IMR-90 (cell line): ENCODE data around the gene AHNAK. TPM values are rescaled to one million over a fixed set of nuclear protein-coding genes. Genes with fewer than 3 reads are reported as not detected.

ENCODE experiments used
- ATAC-seq: fragments of 200-7000 bp; cut with Tn5 transposase; 2 replicates; pipeline ENCODE4 v1.9.1; 2020; ENCODE audit warnings: low read depth, mild to moderate bottlenecking, moderate library complexity
- BruUV-seq: library from RNA; stranded (reverse); fragments of 400-500 nt; replicated peaks from 2 replicates; lab custom pipeline; 2021; lab: Mats Ljungman, UMichigan
- CTCF ChIA-PET: fragments of 300-600 bp; formaldehyde crosslinking; extraction: SDS; loops from one replicate; lab custom pipeline; 2021; ENCODE audit warnings: antibody characterized with exemption; lab: Yijun Ruan, JAX
- POLR2A ChIA-PET: fragments of 300-600 bp; sonication (Branson Sonifier 250); formaldehyde crosslinking; loops from one replicate; lab custom pipeline; 2022; ENCODE audit warnings: antibody characterized with exemption; ENCODE audit not compliant: unreplicated experiment; lab: Charles Lee
- DNase-seq: peaks from one replicate; pipeline ENCODE4 v3.0.0; 2013
- H2AFZ ChIP-seq: replicated peaks from 2 replicates; pipeline ENCODE3; 2013; ENCODE audit warnings: low read length, mild to moderate bottlenecking; ENCODE audit not compliant: poor library complexity
- H2AK5ac ChIP-seq: 2 replicates; pipeline ENCODE4 v1.6.1; 2013; ENCODE audit warnings: low read depth, low read length, inconsistent platforms
- H2AK9ac ChIP-seq: replicated peaks from 2 replicates; pipeline ENCODE3; 2013; ENCODE audit warnings: mild to moderate bottlenecking, low read depth, low read length, moderate library complexity; ENCODE audit not compliant: poor library complexity
- H2BK120ac ChIP-seq: 2 replicates; pipeline ENCODE4 v1.6.1; 2013; ENCODE audit warnings: low read depth, low read length, inconsistent platforms
- H2BK15ac ChIP-seq: 3 replicates; pipeline ENCODE4 v1.6.1; 2013; ENCODE audit warnings: low read depth, low read length, inconsistent platforms
- H2BK20ac ChIP-seq: 2 replicates; pipeline ENCODE4 v1.6.1; 2013; ENCODE audit warnings: low read depth, mild to moderate bottlenecking, inconsistent platforms, low read length, moderate library complexity
- H2BK5ac ChIP-seq: 2 replicates; pipeline ENCODE4 v1.6.1; 2013; ENCODE audit warnings: mild to moderate bottlenecking, low read depth, low read length, inconsistent platforms; ENCODE audit not compliant: poor library complexity, severe bottlenecking
- H3K14ac ChIP-seq: replicated peaks from 2 replicates; pipeline ENCODE4 v1.6.1; 2013; ENCODE audit warnings: low read depth, low read length, inconsistent platforms
- H3K18ac ChIP-seq: 2 replicates; pipeline ENCODE4 v1.6.1; 2013; ENCODE audit warnings: low read depth, low read length, control low read depth
- H3K23ac ChIP-seq: 2 replicates; pipeline ENCODE4 v1.6.1; 2013; ENCODE audit warnings: low read depth, low read length, inconsistent platforms
- H3K27ac ChIP-seq: 2 replicates; pipeline ENCODE4 v1.5.1; 2013; ENCODE audit warnings: mild to moderate bottlenecking, control low read depth, low read length; ENCODE audit not compliant: insufficient read depth
- H3K27me3 ChIP-seq: 2 replicates; pipeline ENCODE4 v1.6.1; 2013; ENCODE audit warnings: low read length; ENCODE audit not compliant: control insufficient read depth, insufficient read depth
- H3K36me3 ChIP-seq: 2 replicates; pipeline ENCODE4 v1.6.1; 2013; ENCODE audit warnings: low read length, mixed read lengths; ENCODE audit not compliant: control insufficient read depth, insufficient read depth
- H3K4ac ChIP-seq: 2 replicates; pipeline ENCODE4 v1.6.1; 2013; ENCODE audit warnings: low read depth, low read length, inconsistent platforms
- H3K4me1 ChIP-seq: 2 replicates; pipeline ENCODE4 v1.6.1; 2013; ENCODE audit warnings: low read length, mixed read lengths; ENCODE audit not compliant: control insufficient read depth, insufficient read depth
- H3K4me2 ChIP-seq: 2 replicates; pipeline ENCODE4 v1.6.1; 2013; ENCODE audit warnings: low read depth, mild to moderate bottlenecking, control low read depth, low read length, moderate library complexity
- H3K4me3 ChIP-seq: 2 replicates; pipeline ENCODE4 v1.5.1; 2013; ENCODE audit warnings: low read depth, mild to moderate bottlenecking, control low read depth, low read length, moderate library complexity; ENCODE audit not compliant: insufficient read depth
- H3K56ac ChIP-seq: 2 replicates; pipeline ENCODE4 v1.6.1; 2013; ENCODE audit warnings: low read length, inconsistent platforms; ENCODE audit not compliant: insufficient read depth; ENCODE audit errors: extremely low read depth
- H3K79me1 ChIP-seq, 2 experiments: 2 replicates each; pipeline ENCODE4 v1.6.1; 2013; ENCODE audit warnings: low read length in 2 of 2, inconsistent platforms in 1 of 2, low read depth in 1 of 2
- H3K9ac ChIP-seq: 2 replicates; pipeline ENCODE4 v1.6.1; 2013; ENCODE audit warnings: low read depth, low read length, control low read depth
- H3K9me1 ChIP-seq: 2 replicates; pipeline ENCODE4 v1.6.1; 2013; ENCODE audit warnings: low read length, inconsistent platforms; ENCODE audit not compliant: insufficient read depth
- H3K9me3 ChIP-seq: 2 replicates; pipeline ENCODE4 v1.6.1; 2013; ENCODE audit warnings: low read length; ENCODE audit not compliant: control insufficient read depth, insufficient read depth
- H4K20me1 ChIP-seq: 2 replicates; pipeline ENCODE4 v1.6.1; 2013; ENCODE audit warnings: low read length, inconsistent platforms; ENCODE audit not compliant: insufficient read depth
- H4K5ac ChIP-seq: 2 replicates; pipeline ENCODE4 v1.6.1; 2013; ENCODE audit warnings: mild to moderate bottlenecking, low read depth, low read length, control low read depth
- H4K8ac ChIP-seq, 2 experiments: 2 replicates each; pipeline ENCODE4 v1.6.1; 2013; ENCODE audit warnings: low read depth in 2 of 2, low read length in 2 of 2, control low read depth in 1 of 2, inconsistent platforms in 1 of 2
- H4K91ac ChIP-seq: 2 replicates; pipeline ENCODE4 v1.6.1; 2013; ENCODE audit warnings: low read depth, low read length, inconsistent platforms; ENCODE audit not compliant: insufficient read depth
- CHD1 ChIP-seq: IDR thresholded peaks from 2 replicates; pipeline ENCODE4 v1.6.1; 2012; ENCODE audit warnings: low read depth, low read length, improper control_type of control experiment
- CTCF ChIP-seq: conservative IDR thresholded peaks from 2 replicates; pipeline ENCODE4 v1.5.1; 2012; ENCODE audit warnings: mild to moderate bottlenecking, low read depth, low read length, improper control_type of control experiment
- USF2 ChIP-seq: fragments of 150-350 bp; IDR thresholded peaks from 2 replicates; pipeline ENCODE4 v1.6.1; 2017; ENCODE audit warnings: mild to moderate bottlenecking, antibody characterized with exemption, low read length, low read depth
- WGBS, 2 experiments: methylation state at CpG; one replicate each; pipeline versions ENCODE4 v1.1.5 to v1.1.7; 2013; ENCODE audit warnings: missing lambda C conversion rate in 2 of 2; ENCODE audit not compliant: insufficient read length in 1 of 2; ENCODE audit errors: extremely low coverage in 2 of 2; 5-methylcytosine and 5-hydroxymethylcytosine counted together
- dilution Hi-C: fragments of 300-500 bp; cut with HindIII; formaldehyde crosslinking; loops from one replicate; pipeline ENCODE4 v1.14.3; 2018; ENCODE audit warnings: low sequenced_read_pairs; ENCODE audit not compliant: unreplicated experiment
- in situ Hi-C: fragments of 300-500 bp; cut with MboI; formaldehyde crosslinking; loops from 3 replicates; pipeline ENCODE4 v1.14.3; 2019; ENCODE audit warnings: low sequenced_read_pairs, inconsistent platforms, mixed read lengths
- intact Hi-C: fragments of 100-400 bp; cut with micrococcal nuclease; formaldehyde crosslinking; loops from 2 replicates; pipeline ENCODE4 v1.10.0; 2022
- polyA plus RNA-seq, 3 experiments: library from polyadenylated mRNA; depleted of rRNA; stranded (reverse); fragments of >200 nt; gene quantifications; 2 replicates each; pipeline ENCODE4 v1.2.3, GENCODE V29; 2012; ENCODE audit warnings: low replicate concordance in 1 of 3
- total RNA-seq: library from RNA; depleted of rRNA; stranded (reverse); fragments of >200 nt; gene quantifications from 2 replicates; pipeline ENCODE4 v1.2.3, GENCODE V29; 2012

AHNAK gene
- total and polyA plus RNA-seq, 2 of the 4 experiments (the other 2 are of a cell fraction), result 95.1 to 695 TPM

GRCh38 chr11:62536301-62536957, 10.2 kb downstream of the AHNAK start:
- Histone ChIP-seq H3K4me3 (no peak overlapping the region), H3K9me1 (peaks cover 27% of the 10 kb centered on the region), H3K4me2 (no peak overlapping the region), H2BK120ac (no peak overlapping the region), H3K9ac (no peak overlapping the region), H2BK15ac (no peak overlapping the region), H3K4me1 (peaks cover 39% of the 10 kb centered on the region), H4K91ac (no peak overlapping the region), H2AFZ (no peak overlapping the region), H3K14ac (no peak overlapping the region), H2BK20ac (no peak overlapping the region), H4K20me1 (peaks cover 100% of the 10 kb centered on the region), H3K9me3 (no peaks in the 10 kb centered on the region), H3K56ac (no peak overlapping the region), H3K18ac (no peak overlapping the region), H3K4ac (no peak overlapping the region), H3K36me3 (peaks cover 57% of the 10 kb centered on the region), H2AK5ac (no peak overlapping the region), H3K23ac (no peak overlapping the region), H3K79me1 (peaks cover 21 to 71% of the 10 kb centered on the region in 2 experiments), H3K27me3 (no peaks in the 10 kb centered on the region), H4K8ac (no peak overlapping the region), H4K5ac (no peak overlapping the region), H2BK5ac (no peak overlapping the region), H2AK9ac (no peak overlapping the region), H3K27ac (peak overlapping the region; percentile 8; the same call in 1 of the 2 replicates)
- in situ Hi-C loops (no loop called here), dilution Hi-C loops (no loop called here), intact Hi-C loops (no loop called here)
- DNase-seq (no peak), ATAC-seq (no peak)
- ChIA-PET POLR2A (interaction anchor here (0.7 to 1.4 kb wide), 2 partner anchors 24 to 110 kb away, joined by 3 to 4 read pairs; no protein-coding TSS in a partner anchor), CTCF (no interaction called here)
- no TSS peak for BruUV-seq
- TF ChIP-seq CHD1 (no peak), CTCF (no peak), USF2 (no peak)
- 69% methylated on average over 12 of the region's 21 CpGs; no CpG with 5 or more reads in 1 of the 2 experiments for WGBS, 2 experiments
